HepG2 (cell line): ENCODE data around the gene KRTAP5-11. TPM values are rescaled to one million over a fixed set of nuclear protein-coding genes. Genes with fewer than 3 reads are reported as not detected.

Experiments used
- ATAC-seq: fragments of 200-7000 bp; cut with Tn5 transposase; 3 replicates; pipeline ENCODE4 v1.9.1; 2020; ENCODE audit warnings: mild to moderate bottlenecking, moderate library complexity
- BruUV-seq: library from RNA; stranded (reverse); fragments of 400-500 nt; replicated peaks from 2 replicates; lab custom pipeline; 2021; lab: Mats Ljungman, UMichigan
- CTCF ChIA-PET: fragments of 300-600 bp; formaldehyde crosslinking; extraction: SDS; loops from one replicate; lab custom pipeline; 2021; ENCODE audit warnings: low total read pairs, inconsistent platforms, low intra/inter-chr PET ratio; lab: Yijun Ruan, JAX
- POLR2A ChIA-PET: fragments of 350-600 bp; sonication (Branson Sonifier 250); formaldehyde crosslinking; loops from one replicate; lab custom pipeline; 2020; ENCODE audit warnings: antibody characterized with exemption, inconsistent platforms; lab: Yijun Ruan, JAX
- DNase-seq: peaks from one replicate; pipeline ENCODE4 v3.0.0-alpha.2; 2015; ENCODE audit warnings: low spot score
- FAIRE-seq: peaks from 3 replicates; lab custom pipeline; 2011; peaks lifted over from hg19 to GRCh38; lab: Jason Lieb, UNC
- H2AFZ ChIP-seq: one replicate; pipeline ENCODE4 v1.6.1; 2011; ENCODE audit warnings: low read length, inconsistent platforms
- H3K27ac ChIP-seq: fragments of 300-600 bp; 3 replicates; pipeline ENCODE4 v1.8.0; 2011; ENCODE audit warnings: mixed run types, mild to moderate bottlenecking, mixed read lengths, low read length, inconsistent platforms; ENCODE audit not compliant: insufficient read depth; ENCODE audit errors: extremely low read length
- H3K27me3 ChIP-seq, 2 experiments: fragments of 200-600 bp in 1 of 2; 2 replicates in 1 of 2; 3 replicates in 1 of 2; pipeline versions ENCODE4 v1.6.0 to v1.8.0; 2011; ENCODE audit warnings: low read length in 2 of 2, mild to moderate bottlenecking in 2 of 2, moderate library complexity in 2 of 2, inconsistent platforms in 1 of 2; ENCODE audit not compliant: insufficient read depth in 2 of 2, control insufficient read depth in 1 of 2
- H3K36me3 ChIP-seq, 2 experiments: fragments of 200-600 bp in 1 of 2; replicated peaks in 1 of 2; 2 replicates in 1 of 2; 3 replicates in 1 of 2; pipeline versions ENCODE4 v1.5.1 to v1.8.0; 2011; ENCODE audit warnings: low read length in 2 of 2, inconsistent platforms in 1 of 2; ENCODE audit not compliant: insufficient read depth in 2 of 2, control insufficient read depth in 1 of 2
- H3K4me1 ChIP-seq: 2 replicates; pipeline ENCODE4 v1.5.1; 2012; ENCODE audit warnings: low read length, inconsistent platforms; ENCODE audit not compliant: insufficient read depth
- H3K4me2 ChIP-seq: 2 replicates; pipeline ENCODE4 v1.6.0; 2011; ENCODE audit warnings: low read depth, low read length, inconsistent platforms
- H3K4me3 ChIP-seq, 3 experiments: fragments of 200-600 bp in 1 of 3; sonication (generic), shearing (Covaris generic) in 1 of 3; replicated peaks in 1 of 3; 2 replicates each; pipeline ENCODE4 v1.5.1; 2011 to 2016; ENCODE audit warnings: low read length in 3 of 3, inconsistent platforms in 2 of 3, low read depth in 2 of 3, mild to moderate bottlenecking in 2 of 3, control low read depth in 1 of 3, mixed read lengths in 1 of 3; ENCODE audit not compliant: insufficient read depth in 1 of 3
- H3K79me2 ChIP-seq: one replicate; pipeline ENCODE4 v1.6.1; 2011; ENCODE audit warnings: low read length, inconsistent platforms; ENCODE audit not compliant: insufficient read depth
- H3K9ac ChIP-seq: 2 replicates; pipeline ENCODE4 v1.6.0; 2011; ENCODE audit warnings: mild to moderate bottlenecking, low read depth, low read length, inconsistent platforms; ENCODE audit not compliant: insufficient read depth
- H3K9me3 ChIP-seq: 2 replicates; pipeline ENCODE4 v1.5.1; 2012; ENCODE audit warnings: mild to moderate bottlenecking, low read length
- H4K20me1 ChIP-seq: 2 replicates; pipeline ENCODE4 v1.6.0; 2011; ENCODE audit warnings: inconsistent platforms, mild to moderate bottlenecking, low read length, moderate library complexity; ENCODE audit not compliant: insufficient read depth
- ARID5B ChIP-seq: IDR thresholded peaks from 2 replicates; pipeline ENCODE4 v1.4.0; 2020; ENCODE audit warnings: mild to moderate bottlenecking, missing genetic modification reagents
- FOXO1 ChIP-seq: sonication (generic); formaldehyde crosslinking; IDR thresholded peaks from 2 replicates; pipeline ENCODE4 v1.4.0; 2020; ENCODE audit warnings: missing genetic modification reagents
- HHEX ChIP-seq: IDR thresholded peaks from 2 replicates; pipeline ENCODE4 v1.6.1; 2016; ENCODE audit warnings: control low read depth
- HNF1B ChIP-seq: sonication (generic); formaldehyde crosslinking; IDR thresholded peaks from 2 replicates; pipeline ENCODE4 v1.5.1; 2020; ENCODE audit warnings: mild to moderate bottlenecking, moderate library complexity, missing genetic modification reagents
- IRX3 ChIP-seq: sonication (generic); formaldehyde crosslinking; IDR thresholded peaks from 2 replicates; pipeline ENCODE4 v1.8.1; 2023; ENCODE audit warnings: mild to moderate bottlenecking, low read depth, missing genetic modification reagents, borderline replicate concordance
- KDM5B ChIP-seq: sonication (generic); formaldehyde crosslinking; IDR thresholded peaks from 2 replicates; pipeline ENCODE4 v1.4.0; 2020; ENCODE audit warnings: missing genetic modification reagents, mild to moderate bottlenecking, borderline replicate concordance
- NKX3-1 ChIP-seq: sonication (generic); formaldehyde crosslinking; IDR thresholded peaks from 2 replicates; pipeline ENCODE4 v1.5.0; 2020; ENCODE audit warnings: missing genetic modification reagents
- SALL1 ChIP-seq: sonication (generic); formaldehyde crosslinking; IDR thresholded peaks from 2 replicates; pipeline ENCODE4 v1.8.0; 2022; ENCODE audit warnings: mild to moderate bottlenecking, missing genetic modification reagents
- STAG1 ChIP-seq: sonication (generic); formaldehyde crosslinking; IDR thresholded peaks from 2 replicates; pipeline ENCODE4 v1.4.0; 2020; ENCODE audit warnings: missing genetic modification reagents
- ZNF12 ChIP-seq: sonication (generic); formaldehyde crosslinking; IDR thresholded peaks from 2 replicates; pipeline ENCODE4 v1.5.0; 2020; ENCODE audit warnings: missing genetic modification reagents
- ZNF160 ChIP-seq: sonication (generic); formaldehyde crosslinking; IDR thresholded peaks from 2 replicates; pipeline ENCODE4 v1.8.0; 2022; ENCODE audit warnings: mild to moderate bottlenecking, inconsistent platforms, missing genetic modification reagents
- ZNF292 ChIP-seq: sonication (generic); formaldehyde crosslinking; IDR thresholded peaks from 2 replicates; pipeline ENCODE4 v1.8.1; 2022; ENCODE audit warnings: mild to moderate bottlenecking, low read depth, missing genetic modification reagents, borderline replicate concordance
- ZNF605 ChIP-seq: sonication (generic); formaldehyde crosslinking; IDR thresholded peaks from 2 replicates; pipeline ENCODE4 v1.8.0; 2022; ENCODE audit warnings: mild to moderate bottlenecking, missing genetic modification reagents
- ZNF619 ChIP-seq: sonication (generic); formaldehyde crosslinking; IDR thresholded peaks from 2 replicates; pipeline ENCODE4 v1.4.0; 2020; ENCODE audit warnings: mild to moderate bottlenecking, missing genetic modification reagents
- ZNF687 ChIP-seq: sonication (generic); formaldehyde crosslinking; IDR thresholded peaks from 2 replicates; pipeline ENCODE4 v1.5.1; 2020; ENCODE audit warnings: mild to moderate bottlenecking, missing genetic modification reagents, moderate library complexity
- WGBS: methylation state at CpG from one replicate; pipeline ENCODE4 v1.1.6; 2017; ENCODE audit warnings: low lambda C conversion rate; 5-methylcytosine and 5-hydroxymethylcytosine counted together
- in situ Hi-C: cut with HindIII; loops from 2 replicates; pipeline ENCODE4 v1.10.0; 2017; ENCODE audit warnings: low pct_unique_long_range_greater_than_20kb; ENCODE audit not compliant: extremely low pct_ligation_motif_present
- intact Hi-C: fragments of 100-400 bp; cut with micrococcal nuclease; formaldehyde crosslinking; loops from one replicate; pipeline ENCODE4 v1.10.0; 2022; ENCODE audit not compliant: unreplicated experiment
- polyA plus RNA-seq, 8 experiments: library from polyadenylated mRNA; depleted of rRNA in 3 of 8; stranded (reverse) in 7 of 8; unstranded in 1 of 8; fragments of >200 nt; fragmentation: Illumina TruSeq in 4 of 8; extraction: Trizol in 4 of 8; gene quantifications; 2 replicates each; pipeline versions ENCODE4 v1.2.1 to v1.2.3, GENCODE V29; 2011 to 2016; ENCODE audit warnings: low read depth in 4 of 8, missing spikeins in 1 of 8, mixed read lengths in 1 of 8; ENCODE audit not compliant: insufficient read depth in 1 of 8
- total RNA-seq, 5 experiments: library from RNA; depleted of rRNA; stranded (reverse); fragments of >200 nt; fragmentation: Illumina TruSeq; extraction: Trizol; gene quantifications; 2 replicates each; pipeline ENCODE4 v1.2.3, GENCODE V29; 2016; ENCODE audit warnings: low read depth in 1 of 5

Gene KRTAP5-11
- total and polyA plus RNA-seq, 2 of the 13 experiments (the other 11 are each of a cell fraction or from before 2014, with no cell fraction given) = not detected

DNA sequence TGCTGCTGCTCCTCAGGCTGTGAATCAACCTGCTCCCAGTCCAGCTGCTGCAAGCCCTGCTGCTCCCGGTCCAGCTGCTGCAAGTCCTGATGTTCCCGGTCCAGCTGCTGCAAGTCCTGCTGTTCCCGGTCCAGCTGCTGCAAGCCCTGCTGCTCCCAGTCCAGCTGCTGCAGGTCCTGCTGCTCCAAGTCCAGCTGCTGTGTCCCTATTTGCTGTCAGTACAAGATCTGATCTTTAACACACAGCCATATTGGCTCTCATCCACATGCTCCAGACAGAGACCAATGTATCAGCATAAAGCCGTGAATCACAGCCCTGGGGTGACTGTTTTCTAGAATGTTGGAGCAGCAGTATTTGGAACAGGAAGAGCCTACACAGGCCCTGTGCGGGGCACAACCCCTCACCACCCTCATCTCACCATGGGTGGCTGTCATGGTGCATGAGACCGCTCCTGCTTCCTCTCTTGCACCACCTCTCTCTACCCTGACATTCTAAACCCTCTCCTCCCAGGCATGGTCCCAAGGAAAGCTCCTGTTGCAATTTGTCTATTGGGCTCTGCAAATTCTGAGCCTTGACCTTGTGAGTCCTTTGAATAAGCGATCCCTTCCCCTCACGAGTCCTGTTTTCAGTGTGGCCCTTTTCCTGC is 13.8 kb downstream of the KRTAP5-11 start:
- BruUV-seq = no TSS peak
- Histone ChIP-seq H4K20me1 (no peaks in the 10 kb centered on the region), H3K9ac (no peak overlapping the region), H2AFZ (no peak overlapping the region), H3K79me2 (no peaks in the 10 kb centered on the region), H3K9me3 (no peaks in the 10 kb centered on the region), H3K4me1 (peaks cover 55% of the 10 kb centered on the region), H3K27me3 (peaks cover 5 to 39% of the 10 kb centered on the region in 2 experiments; a peak in 3 of 5 replicates), H3K4me2 (peak overlapping the region; percentile 47; the same call in 1 of the 2 replicates), H3K27ac (no peak overlapping the region), H3K4me3 (peak overlapping the region in 1 of 3 experiments; percentile 28; a peak in 1 of 6 replicates), H3K36me3 (no peaks in the 10 kb centered on the region)
- intact Hi-C loops = no loop called here
- TF ChIP-seq HNF1B (CRISPR knock-in tag) (0 out of 2 replicates have a peak, but pooled peaks have one; percentile 31), ZNF619 (CRISPR knock-in tag) (no peak), ZNF12 (no peak), IRX3 (no peak), NKX3-1 (CRISPR knock-in tag) (no peak), HHEX (CRISPR knock-in tag) (no peak), ZNF160 (0 out of 2 replicates have a peak, but pooled peaks have one; percentile 48), KDM5B (CRISPR knock-in tag) (0 out of 2 replicates have a peak, but pooled peaks have one; percentile 23), ZNF687 (peak; percentile 50), FOXO1 (no peak), STAG1 (0 out of 2 replicates have a peak, but pooled peaks have one; percentile 2), ZNF292 (0 out of 2 replicates have a peak, but pooled peaks have one; percentile 80), ARID5B (CRISPR knock-in tag) (no peak), SALL1 (CRISPR knock-in tag) (0 out of 2 replicates have a peak, but pooled peaks have one; percentile 34), ZNF605 (CRISPR knock-in tag) (no peak)
- in situ Hi-C loops = no loop called here
- CTCF ChIA-PET = no interaction called here
- FAIRE-seq (no peak), DNase-seq (no peak), ATAC-seq (peak; percentile 68)
- WGBS = 23% methylated on average over 4 of the region's 8 CpGs
- POLR2A ChIA-PET = no interaction called here
